Stomach smooth muscle (tissue), 2 donors: Measurements from ENCODE around the gene CFAP45.

Experiments used
- H3K27ac ChIP-seq: one replicate; pipeline ENCODE4 v1.7.0; 2013; ENCODE audit warnings: mild to moderate bottlenecking, low read length, inconsistent platforms
- H3K27me3 ChIP-seq, 2 donors: one replicate each; pipeline ENCODE4 v1.7.0; 2013; ENCODE audit warnings: low read length in 2 of 2; ENCODE audit not compliant: insufficient read depth in 2 of 2, control insufficient read depth in 1 of 2
- H3K36me3 ChIP-seq, 2 donors: one replicate each; pipeline ENCODE4 v1.7.0; 2013; ENCODE audit warnings: low read length in 2 of 2; ENCODE audit not compliant: control insufficient read depth in 2 of 2, insufficient read depth in 2 of 2
- H3K4me1 ChIP-seq: one replicate; pipeline ENCODE4 v1.7.0; 2013; ENCODE audit warnings: low read length; ENCODE audit not compliant: control insufficient read depth, insufficient read depth
- H3K4me3 ChIP-seq, 2 donors: one replicate each; pipeline ENCODE4 v1.7.0; 2013; ENCODE audit warnings: low read length in 2 of 2
- H3K9ac ChIP-seq, 2 donors: one replicate each; pipeline ENCODE4 v1.7.0; 2013; ENCODE audit warnings: low read length in 2 of 2, mild to moderate bottlenecking in 1 of 2
- H3K9me3 ChIP-seq, 2 donors: one replicate each; pipeline ENCODE4 v1.7.0; 2013; ENCODE audit warnings: low read length in 2 of 2; ENCODE audit not compliant: control insufficient read depth in 2 of 2
- donor health status: healthy.
- donor health status: Pancreatic carcinoma.

Gene CFAP45

GRCh38 chr1:159935305-159935704 is 35.3 kb upstream of the CFAP45 start:
- Histone ChIP-seq H3K9ac (no peak overlapping the region), H3K36me3 (no peaks in the 10 kb centered on the region), H3K27me3 (peaks cover 3 to 11% of the 10 kb centered on the region in 2 donors), H3K4me3 (no peak overlapping the region), H3K4me1 (peaks cover 8% of the 10 kb centered on the region), H3K9me3 (no peaks in the 10 kb centered on the region), H3K27ac (no peak overlapping the region)

GRCh38 chr1:159934136-159935039 is 34.4 kb upstream of the CFAP45 start:
- no peak overlapping the region for H3K9ac ChIP-seq
- no peaks in the 10 kb centered on the region for H3K9me3 ChIP-seq
- peaks cover 3 to 10% of the 10 kb centered on the region in 2 donors for H3K27me3 ChIP-seq
- no peaks in the 10 kb centered on the region for H3K36me3 ChIP-seq
- no peak overlapping the region for H3K27ac ChIP-seq
- no peak overlapping the region for H3K4me3 ChIP-seq
- H3K4me1 ChIP-seq: peaks cover 8% of the 10 kb centered on the region

- H3K27ac ChIP-seq: no peak overlapping the region
- H3K9ac ChIP-seq: no peak overlapping the region
- no peaks in the 10 kb centered on the region for H3K36me3 ChIP-seq
- peaks cover 3 to 6% of the 10 kb centered on the region in 2 donors for H3K27me3 ChIP-seq
- H3K9me3 ChIP-seq: no peaks in the 10 kb centered on the region
- H3K4me3 ChIP-seq: no peak overlapping the region
- peaks cover 8% of the 10 kb centered on the region for H3K4me1 ChIP-seq
Observed at GRCh38 chr1:159933347-159933746, 33.4 kb upstream of the CFAP45 start.

- Histone ChIP-seq H3K4me3 (no peak overlapping the region), H3K27ac (no peak overlapping the region), H3K9ac (no peak overlapping the region), H3K27me3 (peaks cover 2 to 5% of the 10 kb centered on the region in 2 donors), H3K9me3 (no peaks in the 10 kb centered on the region), H3K36me3 (no peaks in the 10 kb centered on the region), H3K4me1 (peaks cover 6% of the 10 kb centered on the region)
Observed at GRCh38 chr1:159932296-159933285, 32.6 kb upstream of the CFAP45 start.

- Histone ChIP-seq H3K4me3 (no peak overlapping the region), H3K9ac (no peak overlapping the region), H3K9me3 (no peaks in the 10 kb centered on the region), H3K36me3 (no peaks in the 10 kb centered on the region), H3K27me3 (no peaks in the 10 kb centered on the region), H3K27ac (no peak overlapping the region), H3K4me1 (peaks cover 6% of the 10 kb centered on the region)
Observed at GRCh38 chr1:159931795-159932173, 31.8 kb upstream of the CFAP45 start.

- Histone ChIP-seq H3K27ac (no peak overlapping the region), H3K4me3 (no peak overlapping the region), H3K9me3 (no peaks in the 10 kb centered on the region), H3K4me1 (peaks cover 3% of the 10 kb centered on the region), H3K36me3 (no peaks in the 10 kb centered on the region), H3K9ac (no peak overlapping the region), H3K27me3 (no peaks in the 10 kb centered on the region)
Observed at GRCh38 chr1:159931101-159931794, 31.3 kb upstream of the CFAP45 start.

GRCh38 chr1:159930634-159931033 is 30.7 kb upstream of the CFAP45 start:
- Histone ChIP-seq H3K27me3 (no peaks in the 10 kb centered on the region), H3K9ac (no peak overlapping the region), H3K27ac (no peak overlapping the region), H3K4me3 (no peak overlapping the region), H3K9me3 (no peaks in the 10 kb centered on the region), H3K4me1 (peaks cover 8% of the 10 kb centered on the region), H3K36me3 (no peaks in the 10 kb centered on the region)

- no peak overlapping the region for H3K4me3 ChIP-seq
- no peaks in the 10 kb centered on the region for H3K27me3 ChIP-seq
- peaks cover 10% of the 10 kb centered on the region for H3K4me1 ChIP-seq
- H3K36me3 ChIP-seq: no peaks in the 10 kb centered on the region
- H3K9me3 ChIP-seq: no peaks in the 10 kb centered on the region
- no peak overlapping the region for H3K27ac ChIP-seq
- no peak overlapping the region for H3K9ac ChIP-seq
Observed at GRCh38 chr1:159930216-159930615, 30.3 kb upstream of the CFAP45 start.

- no peak overlapping the region for H3K27ac ChIP-seq
- no peaks in the 10 kb centered on the region for H3K36me3 ChIP-seq
- H3K4me1 ChIP-seq: peaks cover 17% of the 10 kb centered on the region
- H3K9ac ChIP-seq: no peak overlapping the region
- no peaks in the 10 kb centered on the region for H3K27me3 ChIP-seq
- no peak overlapping the region for H3K4me3 ChIP-seq
- H3K9me3 ChIP-seq: no peaks in the 10 kb centered on the region
Observed at GRCh38 chr1:159929155-159930051, 29.4 kb upstream of the CFAP45 start.
